ENCODE data around the gene HIC2. TPM values are rescaled to one million over a fixed set of nuclear protein-coding genes. Genes with fewer than 3 reads are reported as not detected.
A peak's percentile ranks its signal among the peaks of the same experiment; 100 is the strongest.
"Not testable (repeated sequence)": the region's sequence is repeated elsewhere in the genome, so short reads cannot be mapped to it uniquely, and the experiment has no call there.

The HIC2 gene
- total RNA-seq, 1 donor from 2014 or later = 5.1 TPM

DNA sequence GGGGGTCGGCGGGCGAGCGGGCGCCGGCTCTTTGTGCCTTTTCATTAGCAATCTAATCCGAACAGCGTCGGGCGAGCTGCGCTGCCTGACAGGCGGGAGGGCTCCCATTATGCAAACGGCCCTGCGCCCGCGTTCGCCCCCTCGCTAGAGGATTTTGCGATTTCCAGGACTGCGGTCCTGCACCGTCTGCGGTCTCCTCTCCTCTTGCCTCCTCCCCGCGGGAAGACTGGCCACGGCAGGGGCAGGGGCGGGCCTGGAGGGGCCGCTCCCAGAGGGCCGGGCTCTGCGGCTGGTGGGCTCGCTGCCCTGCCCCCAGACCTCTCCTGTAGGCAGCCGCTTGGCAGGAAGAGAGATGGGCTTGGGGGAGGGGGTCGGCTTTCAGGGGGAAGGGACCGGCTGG, 682 bp downstream of the HIC2 start:
- H3K27ac ChIP-seq; H3K36me3 ChIP-seq; intact Hi-C loops (cut with DNase I); H3K27me3 ChIP-seq; H3K9me3 ChIP-seq; H3K4me1 ChIP-seq: not testable (repeated sequence)
- peak overlapping the region; percentile 53 for H3K4me3 ChIP-seq
- ATAC-seq (peak; percentile 6), DNase-seq (peak; percentile 70)

DNA sequence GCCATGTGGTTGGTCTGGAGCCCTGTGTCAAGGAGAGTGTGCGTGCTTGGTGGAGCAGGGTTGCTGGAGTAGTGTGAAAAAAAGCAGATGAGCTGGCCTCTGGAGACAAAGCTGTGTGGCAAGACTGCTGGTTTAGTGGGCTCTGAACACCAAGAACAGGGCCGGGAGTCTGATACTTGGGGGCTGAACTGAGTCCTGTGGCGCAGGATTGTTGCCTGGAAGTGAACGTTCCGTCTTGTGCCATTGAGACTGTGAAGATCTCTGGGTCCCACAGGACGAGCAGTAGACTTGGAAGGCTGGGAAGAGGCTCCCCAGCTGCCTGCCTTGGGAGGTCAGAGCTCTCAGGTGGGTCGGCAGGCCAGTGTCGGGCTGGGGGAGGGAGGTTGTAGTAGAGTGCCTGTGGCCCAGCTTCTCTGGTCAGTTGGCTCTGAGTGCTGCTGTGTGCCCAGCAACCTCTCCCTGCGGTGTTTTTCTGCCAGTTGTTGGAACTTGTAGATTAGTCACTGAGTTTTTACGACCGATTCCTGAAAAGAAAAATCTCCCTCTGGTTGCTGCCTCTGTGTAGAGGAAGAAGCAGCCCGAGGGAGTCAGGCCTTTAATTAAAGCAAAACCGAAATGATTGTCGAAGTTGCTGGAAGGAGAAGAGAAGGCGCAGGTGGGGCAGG, 1.9 kb downstream of the HIC2 start:
- H3K4me1 ChIP-seq; ATAC-seq; intact Hi-C loops (cut with DNase I); DNase-seq; H3K9me3 ChIP-seq; H3K27ac ChIP-seq; H3K36me3 ChIP-seq; H3K4me3 ChIP-seq; H3K27me3 ChIP-seq: not testable (repeated sequence)

DNA sequence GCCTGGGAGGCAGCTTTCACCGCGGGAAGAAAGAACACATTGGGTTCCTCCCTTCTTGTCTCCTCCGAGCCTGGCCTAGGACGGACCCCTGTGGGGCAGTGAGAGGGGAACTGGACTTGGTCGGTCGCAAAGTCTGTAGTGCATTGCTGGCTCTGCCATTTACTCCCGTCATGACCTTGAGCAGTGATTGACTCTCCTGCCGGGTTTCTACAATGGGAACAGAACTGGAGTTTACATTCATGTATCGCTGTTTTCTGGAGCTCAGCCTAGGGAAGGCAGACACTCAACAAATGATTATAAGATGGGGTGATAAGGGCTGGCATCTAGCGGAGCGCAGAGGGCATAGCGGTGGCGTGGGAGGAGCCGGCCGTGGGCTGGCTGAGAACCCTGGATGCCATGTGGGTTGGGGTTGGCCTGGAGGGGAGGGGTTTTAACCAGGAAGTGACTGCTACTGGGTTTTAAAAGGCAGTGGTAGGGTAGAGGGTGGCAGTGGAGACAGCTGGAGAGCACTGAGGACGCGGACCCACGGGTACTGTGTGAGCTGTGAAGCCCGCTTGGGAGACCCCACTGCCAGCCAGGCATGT, 3.1 kb downstream of the HIC2 start:
- H3K4me1 ChIP-seq; DNase-seq; H3K36me3 ChIP-seq; H3K4me3 ChIP-seq; H3K27ac ChIP-seq; intact Hi-C loops (cut with DNase I); H3K27me3 ChIP-seq; H3K9me3 ChIP-seq: not testable (repeated sequence)
- peak; percentile 79 for ATAC-seq

DNA sequence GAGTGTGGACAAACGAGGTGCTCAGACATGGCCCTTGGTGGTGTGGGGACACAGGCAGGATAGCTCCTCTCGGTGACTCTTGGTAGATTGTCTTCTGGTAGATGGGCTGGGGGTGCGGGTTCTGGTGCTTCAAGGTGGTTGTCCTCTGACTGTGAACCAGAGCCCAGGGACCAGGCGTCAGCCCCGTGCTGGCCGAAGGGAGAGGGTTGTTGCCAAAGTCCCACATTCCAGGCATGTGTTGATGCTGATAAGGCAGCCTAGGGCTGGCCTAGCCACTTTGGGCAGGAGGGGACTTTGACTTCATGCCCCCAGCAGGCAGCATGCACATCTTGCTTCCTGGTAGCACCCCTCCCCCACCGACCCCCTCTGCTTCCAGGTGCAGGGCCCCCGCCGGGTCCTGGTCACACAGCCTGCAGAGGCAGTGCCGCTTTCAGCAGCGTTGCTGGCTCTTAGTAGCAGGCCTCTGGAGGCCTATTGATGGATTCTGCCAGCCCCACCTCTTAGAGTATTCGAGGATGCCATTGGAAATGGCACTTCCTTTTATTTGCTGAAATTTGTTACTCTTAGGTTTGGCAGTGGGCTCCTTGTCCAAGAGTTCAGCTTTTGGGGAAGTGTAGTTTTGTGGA, 7.0 kb downstream of the HIC2 start:
- H3K36me3 ChIP-seq; H3K9me3 ChIP-seq; DNase-seq; H3K27me3 ChIP-seq; H3K4me3 ChIP-seq; H3K27ac ChIP-seq; H3K4me1 ChIP-seq; intact Hi-C loops (cut with DNase I): not testable (repeated sequence)
- peak; percentile 31 for ATAC-seq

DNA sequence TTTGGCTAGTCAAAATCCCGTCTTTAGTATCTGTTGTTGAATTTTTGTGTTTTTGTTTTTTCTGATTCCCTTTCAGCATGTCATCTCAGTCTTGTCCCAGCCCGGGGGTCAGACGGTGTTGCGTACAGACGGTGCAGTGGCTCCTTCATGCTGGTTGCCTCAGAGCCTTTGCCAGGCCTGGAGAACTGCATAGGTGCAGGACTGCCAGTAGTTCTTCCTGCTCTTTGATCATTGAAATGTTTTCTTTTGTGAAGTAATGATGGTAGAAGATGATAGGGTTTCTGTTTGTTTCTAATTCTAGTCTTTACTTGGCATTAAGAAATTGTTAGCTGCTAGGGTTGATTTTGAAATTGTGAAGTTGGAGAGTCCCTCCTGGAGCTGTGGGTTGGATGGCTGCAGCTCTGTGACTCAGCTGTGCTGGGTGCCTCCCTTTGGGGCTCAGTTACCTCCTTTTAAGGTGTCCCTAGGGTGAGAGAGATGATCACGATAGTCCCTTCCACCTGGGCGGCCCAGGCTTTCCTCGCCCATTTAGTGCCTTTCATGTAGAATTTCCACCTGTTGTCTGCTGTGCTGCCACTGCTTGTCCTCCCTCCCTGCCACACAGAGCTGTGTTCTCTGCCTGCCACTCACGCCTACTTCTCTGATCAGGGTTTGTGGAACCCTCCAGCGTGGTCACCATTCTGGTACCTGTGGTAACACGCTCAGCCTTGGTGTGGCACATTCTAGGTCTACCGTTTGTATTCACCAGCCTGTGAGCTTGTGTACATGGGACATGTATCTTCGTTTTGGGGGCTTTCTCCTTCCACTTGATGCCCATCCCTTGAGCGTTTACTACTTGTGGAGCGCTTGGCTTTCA, 17.4 kb downstream of the HIC2 start:
- H3K4me3 ChIP-seq; ATAC-seq; DNase-seq; H3K27ac ChIP-seq; H3K4me1 ChIP-seq; H3K9me3 ChIP-seq; H3K27me3 ChIP-seq; intact Hi-C loops (cut with DNase I); H3K36me3 ChIP-seq: not testable (repeated sequence)

DNA sequence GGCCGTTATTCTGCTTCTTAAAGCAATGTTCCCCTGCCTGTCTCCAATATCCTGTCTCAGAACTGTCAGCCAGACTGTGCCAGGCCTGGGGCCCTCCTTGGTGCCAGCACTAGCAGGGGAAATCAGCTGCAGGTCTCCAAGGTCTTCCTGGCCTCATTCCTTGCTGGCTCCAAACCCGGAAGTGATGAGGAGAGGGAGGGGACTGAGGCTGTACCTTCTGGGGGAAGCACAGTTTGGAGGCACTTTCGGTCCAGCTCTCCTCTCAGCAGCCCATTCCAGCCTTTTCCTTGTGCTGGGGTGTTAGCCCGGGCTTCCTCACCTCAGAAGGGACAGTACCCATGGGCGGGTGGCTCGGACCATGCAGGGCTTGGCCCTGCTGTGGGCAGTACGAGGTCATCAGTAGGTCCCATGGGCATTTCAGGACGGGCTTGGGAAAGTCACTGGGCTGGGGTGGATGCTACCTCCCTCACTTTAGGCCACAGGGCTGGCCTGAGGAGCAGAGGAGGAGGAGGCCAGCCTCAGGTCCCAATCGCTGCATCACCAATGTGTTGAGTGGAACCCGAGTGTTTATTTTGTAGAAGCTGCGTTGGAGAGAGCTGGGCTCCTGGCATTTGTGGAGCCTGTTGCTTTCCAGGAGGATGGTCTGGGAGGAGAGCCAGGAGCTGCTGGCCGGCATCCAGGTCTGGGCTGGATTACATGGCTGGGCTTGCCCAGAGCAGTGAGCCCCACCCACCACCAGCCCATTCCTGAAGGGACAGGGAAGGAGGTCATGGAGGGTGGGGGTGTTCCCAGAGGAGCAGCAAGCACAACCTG, 19.0 kb downstream of the HIC2 start:
- ATAC-seq (peak; percentile 81), DNase-seq (peak; percentile 41)
- H3K4me1 ChIP-seq; intact Hi-C loops (cut with DNase I); H3K27ac ChIP-seq; H3K4me3 ChIP-seq; H3K27me3 ChIP-seq; H3K36me3 ChIP-seq; H3K9me3 ChIP-seq: not testable (repeated sequence)

DNA sequence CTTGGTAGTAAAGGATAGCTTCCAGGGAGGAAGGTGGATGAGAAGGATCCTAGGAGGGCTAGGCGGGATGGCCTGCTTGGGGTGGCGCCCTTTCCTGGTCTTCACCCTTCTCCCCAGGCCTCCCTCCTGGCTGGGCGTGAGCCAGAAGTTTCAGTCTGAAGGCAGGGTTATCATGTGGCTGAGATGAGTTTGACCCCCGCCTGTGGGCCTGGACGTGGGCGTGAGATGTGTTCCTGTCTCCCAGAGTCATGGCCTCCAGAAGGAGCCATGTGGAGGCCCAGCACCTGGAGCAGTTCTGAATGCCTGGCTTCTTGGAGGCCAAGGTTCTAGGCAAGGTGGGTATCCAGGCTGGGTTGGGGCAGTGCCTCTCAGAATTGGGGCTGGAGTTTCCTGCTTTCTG, 20.8 kb downstream of the HIC2 start:
- H3K27ac ChIP-seq; DNase-seq; H3K4me1 ChIP-seq; H3K9me3 ChIP-seq; H3K27me3 ChIP-seq; H3K4me3 ChIP-seq; H3K36me3 ChIP-seq; intact Hi-C loops (cut with DNase I); ATAC-seq: not testable (repeated sequence)

DNA sequence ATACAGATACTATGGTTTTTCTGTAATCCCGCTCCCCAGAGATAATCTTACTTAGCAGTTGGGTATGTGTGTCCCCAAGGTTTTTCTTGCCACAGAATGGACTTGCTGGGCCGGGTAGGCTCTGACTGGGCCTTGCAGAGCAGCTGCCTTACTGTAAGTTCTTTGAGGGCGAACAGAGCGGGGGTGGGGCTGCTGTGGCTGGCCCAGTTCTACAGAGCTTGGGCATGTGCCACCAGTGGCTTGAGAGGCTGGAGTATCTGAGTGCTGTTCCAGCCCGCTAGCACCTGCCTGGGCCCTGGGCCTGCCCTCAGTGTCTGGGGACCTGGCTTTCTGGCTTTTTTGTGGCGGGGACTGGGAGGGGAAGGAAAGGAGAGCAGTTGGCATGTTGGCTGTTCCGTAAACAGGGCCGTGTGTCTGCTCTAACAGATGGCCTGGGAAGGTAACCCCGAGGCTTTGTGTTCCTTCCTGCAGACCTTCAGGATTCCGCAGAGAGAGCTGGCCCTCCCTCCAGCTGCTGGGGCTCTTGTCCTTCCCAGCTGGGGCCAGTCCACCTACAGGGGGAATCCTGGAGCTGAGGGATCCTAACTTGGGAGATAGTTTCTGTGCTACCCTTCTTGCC, 23.0 kb downstream of the HIC2 start:
- H3K9me3 ChIP-seq; DNase-seq; H3K27me3 ChIP-seq; H3K4me3 ChIP-seq; H3K36me3 ChIP-seq; H3K27ac ChIP-seq; intact Hi-C loops (cut with DNase I); H3K4me1 ChIP-seq: not testable (repeated sequence)
- ATAC-seq = peak; percentile 47

DNA sequence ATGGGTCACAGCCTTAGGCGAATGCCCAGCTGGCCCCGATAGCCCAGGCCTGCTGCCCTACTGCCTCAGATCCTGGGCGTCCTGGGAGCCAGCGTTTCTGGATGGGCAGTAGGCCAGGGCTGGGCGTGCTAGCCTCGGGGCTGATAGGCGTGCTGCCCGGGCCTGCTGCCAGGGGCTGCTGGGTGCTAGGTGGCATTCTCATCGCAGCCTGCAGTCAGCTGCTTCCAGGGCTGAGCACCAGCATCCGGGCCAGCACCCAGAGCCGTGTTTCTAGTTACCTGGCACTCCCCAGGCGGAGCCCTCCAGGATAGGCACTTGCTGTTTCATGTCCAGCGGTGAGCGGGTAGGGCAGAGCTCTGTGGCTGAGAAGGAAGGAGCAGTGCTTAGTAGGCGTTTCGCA, 23.5 kb downstream of the HIC2 start:
- ATAC-seq = peak; percentile 71
- H3K36me3 ChIP-seq = peaks cover 13% of the 10 kb centered on the region
- H3K27ac ChIP-seq; H3K27me3 ChIP-seq; intact Hi-C loops (cut with DNase I); DNase-seq; H3K4me1 ChIP-seq; H3K9me3 ChIP-seq; H3K4me3 ChIP-seq: not testable (repeated sequence)

DNA sequence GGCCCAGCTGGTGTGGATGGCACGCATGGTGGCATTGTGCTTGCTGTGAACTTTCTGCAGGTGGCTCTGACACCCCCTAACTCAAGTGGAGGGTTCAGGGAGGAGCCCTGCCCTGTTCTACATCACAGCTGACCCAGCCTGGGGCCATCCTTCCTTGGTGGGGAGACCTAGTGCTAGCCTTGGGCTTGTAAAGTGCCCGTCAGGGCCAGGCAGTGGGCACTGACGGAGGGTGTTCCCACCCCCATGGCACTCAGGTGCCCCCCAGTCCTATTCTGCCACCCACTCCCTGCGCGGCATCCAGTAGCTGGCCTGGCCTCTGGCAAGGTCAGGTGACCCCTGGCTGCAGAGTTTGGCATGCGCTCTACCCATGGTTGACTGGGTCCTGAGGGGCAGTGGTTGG, 24.0 kb downstream of the HIC2 start:
- H3K36me3 ChIP-seq = peaks cover 18% of the 10 kb centered on the region
- H3K27me3 ChIP-seq; H3K27ac ChIP-seq; H3K4me1 ChIP-seq; intact Hi-C loops (cut with DNase I); H3K9me3 ChIP-seq; ATAC-seq; H3K4me3 ChIP-seq: not testable (repeated sequence)
- DNase-seq = peak; percentile 41

DNA sequence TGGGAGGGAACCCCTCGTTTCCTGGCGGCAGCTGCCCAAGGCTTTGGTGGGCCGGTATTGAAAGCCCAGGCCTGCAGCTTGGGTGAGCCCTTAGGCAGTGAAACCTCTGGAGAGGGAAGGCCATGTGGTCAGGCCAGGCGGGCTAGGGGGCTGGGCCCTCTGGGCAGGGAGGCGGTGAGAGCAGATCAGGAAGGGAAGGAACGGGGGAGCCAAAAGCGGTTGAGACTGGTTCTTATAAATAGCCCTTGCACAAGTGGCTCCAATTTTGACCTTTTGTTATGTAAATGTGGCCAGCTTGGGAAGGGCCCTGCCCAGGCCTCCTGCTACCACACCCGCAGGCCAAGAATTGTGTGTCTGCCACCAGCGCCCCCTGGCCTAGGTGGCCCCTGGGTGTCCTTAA, 25.0 kb downstream of the HIC2 start:
- H3K4me3 ChIP-seq; H3K9me3 ChIP-seq; intact Hi-C loops (cut with DNase I); H3K27me3 ChIP-seq; DNase-seq; H3K4me1 ChIP-seq; H3K27ac ChIP-seq: not testable (repeated sequence)
- ATAC-seq = peak; percentile 77
- peaks cover 27% of the 10 kb centered on the region for H3K36me3 ChIP-seq

DNA sequence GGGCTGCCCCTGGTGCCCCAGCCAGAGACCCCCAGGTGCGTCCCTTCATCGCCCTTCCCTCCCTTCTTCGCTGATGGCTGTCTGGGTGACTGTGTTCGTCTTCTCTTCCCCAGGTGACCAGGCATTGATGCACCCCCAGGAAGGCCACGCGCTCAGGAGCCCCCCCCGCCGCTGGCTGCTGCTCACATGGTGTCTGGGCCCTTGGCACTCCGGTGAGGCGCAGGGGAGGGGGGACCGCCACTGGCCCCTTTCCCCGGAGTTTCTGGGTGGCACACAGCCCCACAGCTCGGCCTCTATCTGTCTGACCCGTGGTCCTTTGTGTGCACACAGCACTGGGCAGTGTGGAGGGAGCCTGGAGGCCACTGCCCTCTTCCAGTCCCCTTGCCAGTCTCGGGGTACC, 25.5 kb downstream of the HIC2 start:
- H3K27ac ChIP-seq; H3K9me3 ChIP-seq; ATAC-seq; intact Hi-C loops (cut with DNase I); H3K27me3 ChIP-seq; H3K4me3 ChIP-seq; H3K4me1 ChIP-seq: not testable (repeated sequence)
- peak; percentile 65 for DNase-seq
- H3K36me3 ChIP-seq = peaks cover 27% of the 10 kb centered on the region

Measured in upper lobe of right lung (tissue), 1 donor.